ENCODE results near the gene SHANK2.

GRCh38 chr11:71285111-71285510, 32.7 kb upstream of the SHANK2 start:
- TF ChIP-seq CTCF (conservative IDR thresholded peaks at IDR 0.05; ENCODE audit: low read depth, low read length), result no peak
- TF ChIP-seq EZH2 (IDR thresholded peaks at IDR 0.05; ENCODE audit: borderline replicate concordance, low read depth, low read length, poor library complexity, severe bottlenecking), result no peak
